KBM-7 (cell line): ENCODE data around the gene SH3BGRL2.

Source experiments
- DNase-seq: peaks from one replicate; pipeline ENCODE4 v3.0.0-alpha.2; 2015
- in situ Hi-C: fragments of 300-500 bp; cut with MboI; formaldehyde crosslinking; loops from 2 replicates; pipeline ENCODE4 v1.14.3; 2020; ENCODE audit warnings: low sequenced_read_pairs, low pct_unique_long_range_greater_than_20kb, mixed read lengths

The SH3BGRL2 gene

DNA sequence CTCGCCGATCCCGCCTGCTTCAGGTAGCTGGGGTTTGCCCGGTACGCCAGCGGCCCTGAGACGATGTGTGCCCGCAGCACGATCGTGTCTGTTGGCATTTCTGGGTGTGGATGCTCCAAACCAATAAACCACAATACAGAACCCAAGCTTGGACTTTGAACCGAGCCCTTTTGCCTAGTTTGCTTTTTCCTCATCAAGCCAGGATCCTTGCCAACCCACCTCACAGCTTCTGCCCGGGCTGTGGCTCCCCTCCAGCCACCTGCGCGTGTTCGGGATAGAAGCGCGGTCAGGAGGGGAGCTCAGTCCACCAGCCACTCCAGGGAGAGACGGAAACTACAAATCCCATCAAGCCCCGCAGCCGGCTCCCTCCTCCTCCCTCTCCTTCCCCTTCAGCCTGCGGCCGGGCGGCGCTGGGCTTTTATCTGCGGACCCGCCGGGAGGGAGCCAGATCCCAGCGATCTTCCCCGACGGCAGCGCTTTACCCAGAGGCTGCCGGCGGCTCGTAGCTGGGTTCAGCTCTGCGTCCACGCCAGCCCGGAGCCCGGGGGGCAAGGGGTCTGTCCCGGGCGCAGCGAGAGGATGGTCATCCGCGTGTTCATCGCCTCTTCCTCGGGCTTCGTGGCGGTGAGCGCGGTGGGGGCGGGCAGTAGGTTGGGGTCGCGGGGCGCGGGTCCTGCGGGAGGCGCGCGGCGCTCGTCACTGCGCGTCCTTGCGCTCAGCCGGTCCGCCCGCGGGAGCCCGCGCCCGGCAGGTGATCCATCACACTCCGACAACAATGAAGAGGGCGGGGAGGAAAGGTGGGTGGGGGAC, at the start of gene SH3BGRL2:
Gene SH3BGRL2, plus strand, starts transcription at position 447 of the 810 bp plus-strand sequence. Its CDS starts 133 bp downstream, at position 580.
- in situ Hi-C loops, result no loop called here
- DNase-seq, result peak; percentile 61

DNA sequence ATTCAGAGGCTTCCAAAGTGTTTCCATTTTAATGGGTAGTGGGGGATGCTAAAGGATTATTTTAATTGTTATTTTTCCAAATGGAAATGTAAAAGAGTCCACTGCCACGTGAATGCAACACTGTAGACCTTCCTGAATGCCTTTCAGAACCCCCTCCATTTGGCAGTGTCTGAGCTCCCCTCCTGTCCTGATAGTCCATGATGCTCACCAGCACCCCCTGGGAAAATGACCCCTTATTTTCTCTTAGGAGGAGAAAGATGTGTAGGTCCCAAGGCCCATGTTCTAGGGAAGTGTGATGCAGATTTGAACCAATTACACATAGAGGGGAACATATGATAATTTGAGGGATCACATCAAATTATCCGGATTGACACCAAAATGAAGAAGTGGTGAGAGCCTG, 46.8 kb upstream of the SH3BGRL2 start:
- no peak for DNase-seq
- in situ Hi-C loops, result no loop called here

DNA sequence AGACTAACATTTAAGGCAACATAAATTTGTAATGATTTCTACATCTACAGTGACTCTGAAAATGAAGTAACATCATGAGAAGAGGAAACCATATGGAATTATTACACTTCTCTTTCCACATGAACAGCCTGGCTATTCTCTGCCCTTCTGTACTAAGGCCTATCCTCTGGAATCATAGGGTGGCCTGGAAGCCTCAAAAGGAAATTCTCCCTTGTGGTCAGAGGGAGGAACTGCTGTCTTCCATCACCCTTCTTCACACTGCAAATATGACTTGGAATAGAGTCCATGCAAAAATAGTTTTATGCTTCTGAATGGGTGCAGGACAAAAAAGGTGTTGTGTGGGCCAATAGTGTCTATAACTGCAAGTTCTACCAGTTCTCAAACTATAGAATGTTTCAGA, 44.6 kb upstream of the SH3BGRL2 start:
- in situ Hi-C loops, result no loop called here
- DNase-seq, result peak; percentile 19

DNA sequence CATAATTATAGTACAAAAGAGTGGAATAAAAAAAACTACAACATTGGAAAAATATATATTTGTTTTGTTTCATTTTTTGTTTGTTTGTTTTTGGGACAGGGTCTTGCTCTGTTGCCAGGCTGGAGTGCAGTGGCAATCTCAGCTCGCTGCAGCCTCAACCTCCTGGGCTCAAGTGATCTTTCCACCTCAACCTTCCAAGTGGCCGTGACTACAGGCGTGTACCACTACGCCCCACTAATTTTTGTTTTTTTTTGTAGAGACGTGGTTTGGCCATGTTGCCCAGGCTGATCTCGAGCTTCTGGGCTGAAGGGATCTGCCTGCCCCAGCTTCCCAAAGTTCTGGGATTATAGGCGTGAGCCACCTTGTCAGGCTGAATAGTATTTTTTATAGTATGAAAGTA, 41.4 kb upstream of the SH3BGRL2 start:
- in situ Hi-C loops, result no loop called here
- DNase-seq, result no peak

DNA sequence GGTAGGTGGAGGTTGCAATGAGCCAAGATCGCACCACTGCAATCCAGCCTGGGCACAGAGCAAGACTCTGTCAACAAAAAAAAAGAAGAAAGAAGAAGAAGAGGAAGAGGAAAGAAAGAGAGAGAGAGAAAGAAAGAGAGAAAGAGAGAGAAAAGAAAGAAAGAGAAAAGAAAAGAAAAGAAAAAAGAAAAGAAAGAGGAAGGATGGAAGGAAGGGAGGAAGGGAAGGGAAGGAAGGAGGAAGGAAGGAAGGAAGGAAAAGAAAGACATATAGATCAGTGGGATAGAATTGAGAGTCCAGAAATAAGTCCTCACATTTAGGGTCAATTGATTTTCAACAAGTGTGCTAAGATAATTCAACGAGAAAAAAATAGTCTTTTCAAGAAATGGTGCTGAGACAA, 34.0 kb upstream of the SH3BGRL2 start:
- no peak for DNase-seq
- in situ Hi-C loops, result no loop called here

DNA sequence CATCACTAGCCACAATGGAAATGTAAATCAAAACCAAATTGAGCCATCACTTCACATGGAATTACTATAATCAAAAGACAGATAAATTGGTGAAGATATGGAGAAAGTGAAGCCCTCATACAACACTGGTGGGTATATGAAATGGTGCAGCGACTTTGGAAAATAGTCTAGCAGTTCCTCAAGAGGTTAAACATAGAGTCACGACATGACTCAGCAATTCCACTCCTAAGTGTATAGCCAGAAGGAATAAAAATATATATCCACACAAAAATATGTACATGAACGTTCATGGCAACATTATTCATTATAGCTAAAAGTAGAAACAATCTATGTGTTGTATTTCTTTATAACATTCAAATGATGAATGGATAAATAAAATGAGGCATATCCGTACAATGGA, 33.1 kb upstream of the SH3BGRL2 start:
- no peak for DNase-seq

DNA sequence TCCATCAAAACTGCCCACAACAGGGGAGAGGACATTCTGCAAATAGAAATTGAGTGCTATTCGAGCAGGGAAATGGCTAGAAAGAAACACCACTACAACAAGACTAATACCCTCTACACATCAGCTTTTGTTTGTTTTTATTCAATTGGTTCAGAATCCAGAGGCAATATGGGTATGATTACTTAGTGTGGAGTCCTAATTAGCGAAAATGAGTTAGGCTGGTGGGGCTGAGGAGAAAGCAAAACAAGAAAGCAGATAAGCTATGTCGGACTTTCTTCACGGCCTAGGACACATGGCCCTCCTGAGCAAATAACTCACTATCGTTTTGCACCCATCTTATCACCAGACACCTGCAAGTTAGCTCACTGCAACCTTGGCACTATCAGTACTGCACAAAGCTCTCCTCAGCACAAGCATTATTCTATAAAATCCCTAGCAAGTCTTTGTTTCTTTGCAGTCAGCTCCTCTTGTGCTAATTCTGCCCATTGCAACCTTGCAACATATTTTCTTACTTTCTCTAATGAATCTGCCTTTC, 31.3 kb upstream of the SH3BGRL2 start:
- DNase-seq, result no peak
- in situ Hi-C loops, result no loop called here

More for the DNA sequence above, 33.1 kb upstream of the SH3BGRL2 start:
- in situ Hi-C loops, result no loop called here

DNA sequence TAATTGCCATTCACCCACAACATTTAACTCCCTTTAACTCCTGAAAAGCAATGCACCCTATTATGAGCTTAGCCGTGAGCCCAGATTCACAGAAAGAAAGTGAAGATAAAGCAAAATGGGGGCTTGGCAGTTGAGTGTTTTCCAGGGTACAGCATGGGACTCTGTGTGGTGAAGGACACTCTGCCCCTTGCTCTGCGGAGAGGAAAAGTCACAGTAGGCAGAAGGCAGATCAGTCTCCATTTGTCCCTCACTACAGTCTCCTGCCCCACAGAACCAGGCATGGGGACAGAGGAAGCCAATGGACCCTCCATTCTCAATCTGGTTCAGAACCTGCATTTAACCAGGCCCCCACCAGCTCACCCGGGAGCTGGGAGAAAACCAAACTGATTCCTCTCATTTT, 30.8 kb upstream of the SH3BGRL2 start:
- in situ Hi-C loops, result no loop called here
- no peak for DNase-seq

DNA sequence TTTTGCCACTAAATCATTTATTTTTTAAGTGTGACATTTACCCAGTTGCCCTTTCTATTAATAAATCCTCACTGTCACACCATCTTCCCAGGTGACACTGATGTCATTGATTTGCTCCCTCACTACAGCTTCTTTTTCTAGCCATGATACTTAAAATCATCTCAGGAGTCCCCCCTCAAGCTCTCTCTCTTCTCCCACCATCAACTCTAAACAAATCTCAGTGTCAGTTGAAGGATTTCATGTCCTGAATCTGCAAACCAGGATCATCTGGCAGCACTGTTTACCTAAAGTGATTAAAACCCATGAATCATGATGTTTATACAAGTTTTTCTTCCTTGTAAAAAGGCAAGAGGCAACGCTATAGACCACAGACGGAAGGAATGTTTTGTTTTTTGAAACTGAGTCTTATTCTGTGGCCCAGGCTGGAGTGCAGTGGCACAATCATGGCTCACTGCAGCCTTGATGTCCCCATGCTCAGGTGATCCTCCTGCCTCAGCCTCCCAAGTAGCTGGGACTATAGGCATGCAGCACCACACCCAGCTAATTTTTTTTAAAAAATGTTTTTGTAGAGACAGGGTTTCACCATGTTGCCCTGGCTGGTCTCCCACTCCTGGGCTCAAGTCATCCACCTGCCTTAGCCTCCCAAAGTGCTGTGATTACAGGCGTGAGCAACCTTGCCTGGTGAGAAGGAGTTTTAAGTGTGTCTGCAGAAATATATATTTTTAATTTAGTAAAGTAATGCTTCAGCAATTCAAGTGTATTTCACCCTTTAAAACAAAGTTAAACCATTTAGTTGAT, 30.1 kb upstream of the SH3BGRL2 start:
- in situ Hi-C loops, result no loop called here

DNA sequence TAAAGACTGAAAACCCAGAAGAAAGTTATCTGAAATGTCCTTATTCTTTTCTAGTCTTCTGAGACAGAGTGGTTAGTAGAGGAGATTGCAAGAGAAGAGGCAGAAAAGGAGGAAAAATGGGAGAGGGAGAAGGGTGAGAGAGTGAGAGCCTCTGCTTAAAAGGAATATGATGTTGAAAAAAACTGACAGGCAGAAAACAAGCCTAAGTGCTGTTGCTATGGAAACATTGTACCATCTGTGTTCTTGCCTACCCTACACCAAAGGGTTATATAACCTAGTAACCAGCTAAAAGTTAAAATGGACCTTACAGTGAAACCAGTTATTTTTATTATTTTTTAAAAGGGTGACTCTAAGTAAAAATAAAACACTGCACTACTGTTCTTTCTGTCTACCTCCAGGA, 28.3 kb upstream of the SH3BGRL2 start:
- no peak for DNase-seq
- in situ Hi-C loops, result no loop called here

More for the DNA sequence above, 30.1 kb upstream of the SH3BGRL2 start:
- no peak for DNase-seq

DNA sequence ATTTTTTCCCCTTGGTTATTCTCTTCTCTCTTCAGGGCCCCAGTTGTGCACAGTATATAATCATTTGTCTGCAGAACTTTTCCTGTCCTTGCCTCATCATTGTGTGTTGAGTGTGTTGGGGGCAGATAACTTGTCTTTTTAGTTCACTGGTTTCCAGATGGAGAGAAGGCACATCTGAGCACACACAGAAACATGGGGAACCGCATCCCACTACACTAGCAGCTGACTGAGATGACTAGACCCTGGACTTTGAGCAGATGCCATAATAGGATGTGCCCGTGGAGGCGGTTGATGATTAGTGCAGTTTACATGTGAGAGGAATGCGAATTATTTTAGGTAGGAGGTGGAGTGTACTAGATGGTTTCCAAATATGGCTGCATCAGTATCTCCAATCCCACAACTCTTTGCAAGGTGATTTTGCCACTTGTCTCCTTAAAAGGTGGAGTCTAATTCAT, 26.5 kb upstream of the SH3BGRL2 start:
- in situ Hi-C loops, result no loop called here
- no peak for DNase-seq

DNA sequence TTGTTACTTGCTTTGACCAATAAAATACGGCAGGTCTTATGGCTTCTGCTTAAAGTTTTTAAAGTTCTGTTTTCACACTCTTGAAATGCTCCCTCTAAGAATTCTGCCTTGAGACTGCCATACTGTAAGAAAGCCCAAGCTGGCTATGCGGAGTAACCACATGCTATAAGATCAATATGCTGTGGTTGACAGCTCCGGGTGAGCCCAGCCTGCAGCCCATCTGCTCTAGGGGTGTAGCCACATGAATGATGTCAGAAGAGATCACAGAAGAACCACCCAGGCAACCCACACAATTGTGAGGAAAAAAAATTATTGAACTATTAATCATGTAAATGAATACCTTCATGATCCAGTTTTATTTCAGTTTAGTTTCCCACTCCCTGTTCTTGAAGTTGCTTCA, 26.1 kb upstream of the SH3BGRL2 start:
- no peak for DNase-seq
- in situ Hi-C loops, result no loop called here

DNA sequence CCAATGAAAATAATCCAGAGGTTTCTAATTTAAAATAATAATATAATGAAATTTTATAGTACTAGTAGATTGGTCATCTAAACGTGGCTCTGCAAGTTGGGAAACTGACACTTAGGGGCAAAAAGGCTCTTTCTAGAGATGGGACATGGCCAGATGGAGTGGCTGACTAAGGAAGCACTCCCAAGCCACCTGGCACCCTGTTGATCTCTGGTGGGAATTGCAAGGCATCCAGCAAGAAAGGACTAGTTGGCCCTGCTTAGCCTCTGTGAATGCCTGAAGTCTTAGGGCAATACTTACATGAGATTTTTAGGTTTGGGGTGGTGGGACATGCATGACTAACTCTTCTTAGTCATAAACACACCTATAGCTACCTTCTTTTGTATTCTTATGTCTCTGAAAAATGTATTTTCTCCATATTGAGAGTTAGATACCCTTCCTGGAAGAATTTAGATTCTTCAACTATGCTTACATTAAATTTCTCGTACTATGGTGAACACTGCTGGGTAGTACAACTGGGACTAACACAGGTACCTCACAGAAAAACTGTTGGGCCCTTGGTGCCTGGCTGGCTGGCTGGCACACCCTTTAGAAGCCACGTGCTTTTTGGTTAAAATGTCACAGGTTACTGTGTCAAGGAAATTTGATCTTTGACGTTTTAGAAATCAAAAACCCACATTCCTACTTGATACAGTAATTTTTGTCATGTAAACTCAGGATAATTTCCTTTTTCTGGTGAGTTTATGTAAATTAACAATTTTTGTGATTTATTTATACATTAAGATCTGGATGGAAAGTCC, 25.0 kb upstream of the SH3BGRL2 start:
- DNase-seq, result no peak
- in situ Hi-C loops, result no loop called here

DNA sequence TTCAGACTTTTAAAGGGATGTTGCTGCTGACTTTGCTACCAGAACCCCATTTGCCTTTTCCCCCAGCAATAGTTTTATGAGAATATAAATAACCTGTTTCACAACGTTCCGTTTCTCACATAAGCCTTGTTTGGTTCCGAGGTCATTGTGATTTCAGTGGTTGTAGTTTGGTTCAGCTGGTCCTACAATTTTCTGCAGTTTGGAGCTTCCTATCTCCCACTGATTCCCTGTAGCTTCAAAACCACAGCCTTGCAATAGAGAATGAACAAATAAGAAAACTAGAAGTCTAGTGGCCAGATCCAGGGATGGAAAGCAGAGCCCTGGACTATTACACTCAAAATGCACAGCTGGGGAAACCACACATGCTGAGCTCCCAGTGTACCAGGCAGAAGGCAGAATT, 24.1 kb upstream of the SH3BGRL2 start:
- in situ Hi-C loops, result no loop called here
- no peak for DNase-seq

DNA sequence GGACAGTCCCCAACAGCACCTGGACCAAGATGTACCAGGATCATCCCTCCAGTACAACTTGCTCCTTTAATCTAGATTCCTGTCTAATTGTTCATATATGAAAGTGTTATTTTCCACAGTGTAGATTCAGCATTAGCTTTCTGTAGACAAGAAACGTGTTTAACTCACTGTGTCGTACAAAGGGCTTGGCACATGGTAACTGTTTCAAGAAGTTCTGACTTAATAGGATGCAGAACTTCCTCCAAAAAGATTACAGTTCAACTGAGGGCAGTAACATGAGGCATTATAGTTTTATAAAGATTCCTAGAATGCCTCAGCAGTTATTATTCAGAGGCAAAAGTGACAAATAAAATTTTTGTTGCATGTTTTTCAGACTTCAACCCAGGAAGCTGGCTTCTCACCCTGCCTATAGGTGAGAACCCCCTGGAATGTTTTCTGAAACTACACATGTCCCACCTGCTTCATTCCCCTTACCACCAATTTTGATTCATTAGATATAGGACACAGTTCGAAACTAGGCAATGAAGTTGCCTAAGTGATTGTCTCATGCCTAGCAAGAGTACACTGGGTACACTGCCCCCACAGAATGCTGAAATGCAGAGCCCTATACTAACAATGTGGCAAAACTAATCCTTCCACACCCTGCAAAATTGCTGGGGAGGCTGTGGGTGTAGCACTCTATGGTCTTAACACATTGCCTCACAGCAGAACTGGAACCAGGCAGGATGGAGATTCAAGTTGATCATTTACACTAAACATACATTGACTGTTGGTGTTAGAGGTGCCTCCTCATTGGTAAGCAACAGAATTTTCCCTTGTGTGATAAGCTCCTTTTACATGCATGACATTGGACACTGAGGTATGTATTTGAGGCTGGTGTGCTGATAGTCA, 22.6 kb upstream of the SH3BGRL2 start:
- no peak for DNase-seq
- in situ Hi-C loops, result no loop called here

DNA sequence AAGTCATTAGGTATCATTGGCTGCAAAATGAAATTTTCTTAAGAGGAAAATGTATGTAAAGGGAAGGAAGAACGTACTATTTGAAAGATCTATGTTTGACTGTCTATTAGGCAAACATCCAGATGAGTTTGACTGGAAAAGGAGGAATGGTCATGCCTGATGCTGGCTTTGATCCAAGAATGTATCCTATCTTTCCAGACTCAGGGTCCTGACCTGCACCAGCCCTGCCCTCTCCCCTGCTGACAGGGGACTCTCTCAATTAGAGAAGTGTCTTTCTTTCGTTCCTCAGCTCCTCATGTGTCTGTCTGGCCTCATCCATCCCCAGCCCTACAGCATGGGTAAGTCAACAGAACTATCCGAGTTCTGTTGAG, 21.9 kb upstream of the SH3BGRL2 start:
- DNase-seq, result no peak
- in situ Hi-C loops, result no loop called here

DNA sequence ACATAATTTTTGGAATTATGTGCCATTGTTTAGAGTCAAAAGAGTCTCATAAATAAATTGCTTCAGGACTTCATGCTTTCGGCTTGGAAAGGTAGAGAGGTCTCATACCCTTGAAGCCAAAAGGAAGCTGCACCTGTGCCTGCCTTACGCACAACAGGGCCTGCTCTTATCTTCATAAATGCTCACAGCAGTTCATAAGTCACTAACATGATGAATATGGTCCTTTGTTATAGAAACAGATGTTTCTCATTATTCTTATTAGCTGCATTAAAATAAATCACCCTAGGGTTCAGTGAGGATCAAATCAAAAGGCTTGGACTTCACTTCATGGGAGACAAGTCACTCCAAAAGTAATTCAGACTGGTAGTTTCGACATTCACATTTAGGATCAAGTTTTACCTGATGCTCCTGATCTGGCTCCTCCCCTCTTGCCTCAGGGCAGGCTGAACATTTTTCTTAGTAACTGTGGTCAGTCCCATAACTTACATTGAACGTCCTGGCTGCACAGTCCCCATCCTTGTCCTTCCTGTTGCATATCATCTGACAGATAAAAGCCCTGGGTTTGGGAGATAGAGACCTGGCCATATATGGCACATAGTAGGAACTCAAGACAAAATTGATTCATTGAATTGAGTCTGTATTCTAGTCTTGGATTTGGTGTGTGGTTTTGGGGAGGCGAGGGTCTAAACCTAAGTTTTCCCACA, 20.7 kb upstream of the SH3BGRL2 start:
- in situ Hi-C loops, result no loop called here
- no peak for DNase-seq

DNA sequence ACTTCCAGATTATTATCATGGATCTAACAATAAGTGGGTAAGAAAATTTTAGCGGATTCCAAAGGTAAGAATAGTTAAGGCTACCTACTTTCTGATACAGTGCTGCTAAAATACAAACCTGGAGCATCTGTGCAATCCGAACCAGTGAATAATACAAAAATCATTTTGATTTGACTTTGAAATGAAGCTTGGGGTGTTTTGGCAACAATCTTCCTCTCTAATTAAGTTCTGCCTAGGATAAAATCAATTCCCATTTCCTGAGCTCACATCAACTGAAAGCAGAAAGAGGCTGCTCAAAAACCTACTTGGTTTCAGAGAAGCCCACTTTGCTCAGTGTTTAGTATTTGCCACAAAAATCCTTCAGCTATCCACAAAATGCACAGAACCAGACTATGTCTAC, 18.7 kb upstream of the SH3BGRL2 start:
- in situ Hi-C loops, result no loop called here
- DNase-seq, result no peak
